ENCODE data around the gene TCF15. TPM values are rescaled to one million over a fixed set of nuclear protein-coding genes. Genes with fewer than 3 reads are reported as not detected.

Gene TCF15
- total and polyA plus RNA-seq, 10 donors: 0.06 to 0.22 (median 0.21) TPM; not detected in 7

DNA sequence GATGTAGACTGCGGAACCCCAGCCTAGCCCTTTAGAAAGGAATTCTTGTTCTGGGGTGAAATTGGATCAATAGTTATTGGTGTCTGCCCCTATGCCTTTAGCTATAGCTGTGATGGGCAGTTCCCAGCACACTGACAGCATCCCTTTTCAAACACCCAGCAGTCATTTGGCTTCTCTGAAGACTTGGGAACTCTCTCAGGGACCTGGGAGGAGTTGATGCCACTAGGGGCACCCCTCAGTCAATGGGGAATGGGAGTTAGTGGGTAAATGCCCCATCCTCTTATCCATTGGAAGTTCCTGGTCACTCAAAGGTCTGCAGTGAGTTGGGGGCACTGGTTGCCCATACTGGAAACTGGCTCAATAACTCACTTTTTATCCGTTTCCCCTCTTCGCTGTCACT, 34.9 kb downstream of the TCF15 start:
- H3K4me3 ChIP-seq: no peak overlapping the region
- TF ChIP-seq POLR2A (IDR thresholded peaks at IDR 0.05) (no peak), POLR2AphosphoS5 (IDR thresholded peaks at IDR 0.05) (no peak)
- TF ChIP-seq, protein P1, sequence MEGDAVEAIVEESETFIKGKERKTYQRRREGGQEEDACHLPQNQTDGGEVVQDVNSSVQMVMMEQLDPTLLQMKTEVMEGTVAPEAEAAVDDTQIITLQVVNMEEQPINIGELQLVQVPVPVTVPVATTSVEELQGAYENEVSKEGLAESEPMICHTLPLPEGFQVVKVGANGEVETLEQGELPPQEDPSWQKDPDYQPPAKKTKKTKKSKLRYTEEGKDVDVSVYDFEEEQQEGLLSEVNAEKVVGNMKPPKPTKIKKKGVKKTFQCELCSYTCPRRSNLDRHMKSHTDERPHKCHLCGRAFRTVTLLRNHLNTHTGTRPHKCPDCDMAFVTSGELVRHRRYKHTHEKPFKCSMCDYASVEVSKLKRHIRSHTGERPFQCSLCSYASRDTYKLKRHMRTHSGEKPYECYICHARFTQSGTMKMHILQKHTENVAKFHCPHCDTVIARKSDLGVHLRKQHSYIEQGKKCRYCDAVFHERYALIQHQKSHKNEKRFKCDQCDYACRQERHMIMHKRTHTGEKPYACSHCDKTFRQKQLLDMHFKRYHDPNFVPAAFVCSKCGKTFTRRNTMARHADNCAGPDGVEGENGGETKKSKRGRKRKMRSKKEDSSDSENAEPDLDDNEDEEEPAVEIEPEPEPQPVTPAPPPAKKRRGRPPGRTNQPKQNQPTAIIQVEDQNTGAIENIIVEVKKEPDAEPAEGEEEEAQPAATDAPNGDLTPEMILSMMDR (IDR thresholded peaks at IDR 0.05 in 8 of 11, conservative IDR thresholded peaks at IDR 0.05 in 3 of 11): no peak
- intact Hi-C loops (cut with DNase I; ENCODE audit: low total_unique reads): no loop called here
- DNase-seq: no peak
- peaks cover 0 to 9% (median 0%) of the 10 kb centered on the region in 6 donors for H3K4me1 ChIP-seq
- H3K36me3 ChIP-seq: no peaks in the 10 kb centered on the region
- 87 to 98% (median 92%) methylated on average over 3 of the region's 3 CpGs for WGBS, 5 donors
- H3K27ac ChIP-seq: no peak overlapping the region
- peaks cover 0 to 53% (median 23%) of the 10 kb centered on the region in 7 donors for H3K27me3 ChIP-seq (replicated peaks in 1 of 7)
- no peaks in the 10 kb centered on the region for H3K9me3 ChIP-seq

DNA sequence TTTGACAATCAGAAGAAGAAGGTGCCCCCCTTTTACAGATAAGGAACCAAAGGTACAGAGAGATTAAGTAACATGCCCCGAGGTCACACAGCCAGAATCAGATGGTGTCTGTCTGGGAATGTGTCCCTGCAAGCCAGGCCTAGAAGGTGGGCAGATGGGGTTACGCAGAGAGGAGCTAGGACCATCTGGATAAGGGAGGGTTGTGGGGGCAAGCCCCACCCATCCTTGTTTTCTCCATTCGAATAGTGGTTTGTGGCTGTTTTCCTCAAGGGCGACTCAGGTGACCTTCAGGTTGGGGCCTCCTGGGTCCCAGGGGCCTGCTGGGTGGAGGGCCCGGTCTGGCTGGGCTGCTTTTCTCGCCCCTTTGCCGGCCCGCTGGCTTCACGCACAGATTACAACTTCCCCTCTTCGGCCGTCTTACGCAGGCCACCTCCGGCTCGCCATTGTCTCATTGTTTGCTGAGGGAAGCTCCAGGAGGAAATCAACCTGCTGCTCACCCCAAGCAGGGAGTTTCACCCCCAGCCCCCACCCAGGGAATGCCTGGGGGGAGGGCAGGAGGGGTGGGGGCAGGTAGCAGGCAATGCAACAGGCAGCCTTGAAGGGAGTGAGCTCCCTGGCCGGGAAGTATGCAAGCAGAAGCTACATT, 35.7 kb downstream of the TCF15 start:
- TF ChIP-seq, protein P1 (IDR thresholded peaks at IDR 0.05 in 8 of 11, conservative IDR thresholded peaks at IDR 0.05 in 3 of 11): no peak
- no peak for TF ChIP-seq POLR2AphosphoS5 (IDR thresholded peaks at IDR 0.05)
- TF ChIP-seq POLR2A (IDR thresholded peaks at IDR 0.05): no peak

DNA sequence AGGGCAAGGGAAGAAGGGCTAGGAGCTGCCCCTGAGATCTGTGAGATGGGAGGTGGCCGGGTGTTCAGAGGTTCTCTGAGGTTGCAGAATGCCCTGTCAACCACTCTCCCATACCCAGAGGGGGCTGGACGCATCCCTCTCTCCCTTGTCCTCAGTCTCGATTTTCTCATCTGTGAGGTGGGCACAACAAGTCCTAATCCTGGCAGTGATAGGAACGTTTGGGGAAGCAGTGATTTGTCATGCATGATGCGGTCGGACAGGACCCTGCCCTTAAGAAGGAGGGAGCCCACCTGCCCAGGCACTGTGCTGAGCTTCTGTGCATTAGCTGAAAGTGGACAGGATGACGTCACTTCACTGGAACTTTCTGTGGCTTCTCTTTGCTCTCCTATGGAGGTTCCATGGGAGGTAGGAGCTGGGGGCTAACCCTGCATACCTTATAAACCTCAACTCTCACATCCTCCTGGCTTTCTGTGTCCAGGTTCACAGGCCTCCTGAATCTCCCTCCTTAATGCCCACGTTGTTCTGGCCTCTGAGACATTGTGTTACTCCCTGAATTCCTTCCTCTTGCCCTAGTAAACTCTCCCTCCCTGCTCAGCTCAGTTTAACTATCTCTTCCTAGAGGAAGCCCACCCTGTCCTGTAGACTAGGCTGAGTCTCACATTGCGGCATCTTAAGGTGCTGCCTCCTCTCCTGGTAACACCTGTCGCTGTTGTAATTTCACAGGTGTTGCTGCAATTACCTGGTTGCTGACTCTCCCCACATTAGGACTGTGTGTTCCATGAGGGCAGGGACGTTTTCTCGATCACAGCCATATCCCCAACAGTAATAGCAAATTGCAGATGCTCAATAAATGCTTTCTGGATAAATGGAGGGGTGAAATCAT, 36.5 kb downstream of the TCF15 start:
- Histone ChIP-seq H3K27me3 (replicated peaks in 1 of 7) (peaks cover 0 to 66% (median 23%) of the 10 kb centered on the region in 7 donors), H3K4me1 (peaks cover 0 to 9% (median 0%) of the 10 kb centered on the region in 6 donors), H3K36me3 (no peaks in the 10 kb centered on the region), H3K4me3 (no peak overlapping the region), H3K9me3 (no peaks in the 10 kb centered on the region), H3K27ac (no peak overlapping the region)
- TF ChIP-seq, protein P1 (IDR thresholded peaks at IDR 0.05 in 8 of 11, conservative IDR thresholded peaks at IDR 0.05 in 3 of 11): no peak
- TF ChIP-seq POLR2AphosphoS5 (IDR thresholded peaks at IDR 0.05) (no peak), POLR2A (IDR thresholded peaks at IDR 0.05) (no peak)
- intact Hi-C loops (cut with DNase I; ENCODE audit: low total_unique reads): no loop called here
- WGBS, 5 donors: 68 to 78% (median 73%) methylated on average over 10 to 12 of the region's 12 CpGs
- no peak for DNase-seq

More for the DNA sequence above, 35.7 kb downstream of the TCF15 start:
- Histone ChIP-seq H3K4me1 (peaks cover 0 to 9% (median 0%) of the 10 kb centered on the region in 6 donors), H3K36me3 (no peaks in the 10 kb centered on the region), H3K9me3 (no peaks in the 10 kb centered on the region), H3K27ac (no peak overlapping the region), H3K4me3 (no peak overlapping the region), H3K27me3 (replicated peaks in 1 of 7) (peaks cover 0 to 58% (median 23%) of the 10 kb centered on the region in 7 donors)
- intact Hi-C loops (cut with DNase I; ENCODE audit: low total_unique reads): no loop called here
- no peak for DNase-seq
- 50 to 76% (median 55%) methylated on average over 13 to 15 of the region's 15 CpGs for WGBS, 5 donors

DNA sequence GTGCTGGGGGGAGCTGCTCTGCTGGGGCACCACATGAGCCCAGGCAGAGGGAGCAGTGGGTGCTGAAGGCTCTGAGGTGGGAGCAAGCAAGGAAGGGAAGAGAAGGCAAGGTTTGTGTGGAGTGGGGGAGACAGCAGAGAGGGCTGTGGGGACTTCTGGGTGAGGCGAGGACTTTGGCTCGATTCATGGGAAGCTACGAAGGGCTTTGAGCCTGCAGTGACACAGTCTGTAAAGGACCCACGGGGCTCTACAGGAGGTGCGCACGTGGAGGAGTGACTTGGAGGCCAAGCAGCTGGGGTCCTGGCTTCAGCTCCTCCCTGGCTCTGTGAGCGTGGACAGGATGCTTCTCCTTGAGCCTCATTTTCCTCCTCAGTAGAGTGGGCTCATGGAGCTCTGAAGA, 37.4 kb downstream of the TCF15 start:
- DNase-seq: no peak
- Histone ChIP-seq H3K27me3 (replicated peaks in 1 of 7) (peaks cover 0 to 75% (median 30%) of the 10 kb centered on the region in 7 donors), H3K4me3 (no peak overlapping the region), H3K9me3 (no peaks in the 10 kb centered on the region), H3K36me3 (no peaks in the 10 kb centered on the region), H3K4me1 (peaks cover 0 to 9% (median 0%) of the 10 kb centered on the region in 6 donors), H3K27ac (no peak overlapping the region)
- intact Hi-C loops (cut with DNase I; ENCODE audit: low total_unique reads): no loop called here
- TF ChIP-seq, protein P1 (IDR thresholded peaks at IDR 0.05 in 8 of 11, conservative IDR thresholded peaks at IDR 0.05 in 3 of 11): no peak
- no peak for TF ChIP-seq POLR2A (IDR thresholded peaks at IDR 0.05)
- no peak for TF ChIP-seq POLR2AphosphoS5 (IDR thresholded peaks at IDR 0.05)
- 57 to 66% (median 59%) methylated on average over 7 of the region's 7 CpGs for WGBS, 5 donors
